Tibial nerve (tissue), 4 donors: Measurements from ENCODE around the gene ERBIN.

Experiments
- EP300 ChIP-seq, 2 donors: sonication (generic); formaldehyde crosslinking; IDR thresholded peaks; one replicate each; pipeline ENCODE4 v1.6.1; 2017; ENCODE audit warnings: antibody characterized with exemption in 2 of 2, mild to moderate bottlenecking in 1 of 2
- POLR2A ChIP-seq, 2 donors: fragments of 450-650 bp; IDR thresholded peaks; one replicate each; pipeline ENCODE4 v1.6.1; 2017; ENCODE audit warnings: antibody characterized with exemption in 2 of 2, mild to moderate bottlenecking in 2 of 2, moderate library complexity in 2 of 2
- TF ChIP-seq, protein P1 (sequence below), 5 experiments: fragments of 200-600 bp in 3 of 5; fragments of 450-650 bp in 2 of 5; sonication (generic) in 3 of 5; IDR thresholded peaks; one replicate each; pipeline ENCODE4 v1.5.1; 2016 to 2019; ENCODE audit warnings: antibody characterized with exemption in 5 of 5, mild to moderate bottlenecking in 3 of 5, moderate library complexity in 2 of 5

DNA sequence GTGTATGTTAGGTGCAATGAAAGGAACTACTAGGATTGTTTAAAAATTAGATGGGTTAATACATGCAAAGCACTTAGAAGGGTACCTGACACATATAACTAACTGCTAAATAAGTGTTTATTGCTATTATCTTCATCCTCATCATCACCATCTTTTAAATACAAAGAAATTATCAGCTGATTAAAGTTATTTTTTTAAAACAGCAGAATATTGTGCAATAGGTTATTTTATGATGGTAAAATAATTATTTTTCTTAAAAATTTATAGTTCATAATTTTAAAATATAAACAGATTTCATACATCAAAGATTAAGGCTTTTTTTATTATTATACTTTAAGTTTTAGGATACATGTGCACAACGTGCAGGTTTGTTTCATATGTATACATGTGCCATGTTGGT lies 130.9 kb downstream of the ERBIN start:
- TF ChIP-seq, protein P1, sequence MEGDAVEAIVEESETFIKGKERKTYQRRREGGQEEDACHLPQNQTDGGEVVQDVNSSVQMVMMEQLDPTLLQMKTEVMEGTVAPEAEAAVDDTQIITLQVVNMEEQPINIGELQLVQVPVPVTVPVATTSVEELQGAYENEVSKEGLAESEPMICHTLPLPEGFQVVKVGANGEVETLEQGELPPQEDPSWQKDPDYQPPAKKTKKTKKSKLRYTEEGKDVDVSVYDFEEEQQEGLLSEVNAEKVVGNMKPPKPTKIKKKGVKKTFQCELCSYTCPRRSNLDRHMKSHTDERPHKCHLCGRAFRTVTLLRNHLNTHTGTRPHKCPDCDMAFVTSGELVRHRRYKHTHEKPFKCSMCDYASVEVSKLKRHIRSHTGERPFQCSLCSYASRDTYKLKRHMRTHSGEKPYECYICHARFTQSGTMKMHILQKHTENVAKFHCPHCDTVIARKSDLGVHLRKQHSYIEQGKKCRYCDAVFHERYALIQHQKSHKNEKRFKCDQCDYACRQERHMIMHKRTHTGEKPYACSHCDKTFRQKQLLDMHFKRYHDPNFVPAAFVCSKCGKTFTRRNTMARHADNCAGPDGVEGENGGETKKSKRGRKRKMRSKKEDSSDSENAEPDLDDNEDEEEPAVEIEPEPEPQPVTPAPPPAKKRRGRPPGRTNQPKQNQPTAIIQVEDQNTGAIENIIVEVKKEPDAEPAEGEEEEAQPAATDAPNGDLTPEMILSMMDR (IDR thresholded peaks at IDR 0.05): no peak
- no peak for TF ChIP-seq EP300 (IDR thresholded peaks at IDR 0.05)
- TF ChIP-seq POLR2A (IDR thresholded peaks at IDR 0.05): no peak
